ENCODE results near the gene PACRGL.
"Not testable (repeated sequence)": the region's sequence is repeated elsewhere in the genome, so short reads cannot be mapped to it uniquely, and the experiment has no call there.

The PACRGL gene

GRCh38 chr4:20724915-20725314, 24.7 kb downstream of the PACRGL start:
- DNase-seq: no peak

DNA sequence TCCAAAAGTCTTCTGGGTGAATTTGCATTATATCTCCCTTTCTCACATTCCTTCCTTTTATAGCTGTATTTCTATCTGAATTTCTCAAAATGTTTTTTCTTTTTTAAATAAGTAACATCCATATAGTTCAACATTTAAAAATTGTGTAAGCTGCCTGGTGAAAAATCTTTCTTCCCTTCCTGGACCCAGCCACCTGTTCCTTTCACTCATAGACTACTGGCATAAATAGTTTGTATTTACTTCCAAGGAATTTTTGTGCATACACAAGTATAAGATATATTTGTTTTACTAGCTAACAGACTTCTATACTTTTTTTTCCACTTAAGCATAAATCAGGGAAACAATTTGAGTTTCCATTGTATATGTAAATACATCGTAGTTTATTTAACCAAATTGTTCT, 35.7 kb downstream of the PACRGL start:
- no peak for DNase-seq

DNA sequence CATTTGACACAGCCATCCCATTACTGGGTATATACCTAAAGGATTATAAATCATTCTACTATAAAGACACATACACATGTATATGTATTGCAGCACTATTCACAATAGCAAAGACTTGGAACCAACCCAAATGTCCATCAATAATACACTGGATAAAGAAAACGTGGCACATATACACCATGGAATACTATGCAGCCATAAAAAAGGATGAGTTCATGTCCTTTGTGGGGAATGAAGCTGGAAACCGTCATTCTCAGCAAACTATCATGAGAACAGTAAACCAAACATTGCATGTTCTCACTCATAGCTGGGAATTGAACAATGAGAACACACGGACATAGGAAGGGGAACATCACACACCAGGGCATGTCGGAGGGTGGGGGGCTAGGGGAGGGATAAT, 45.7 kb downstream of the PACRGL start:
- not testable (repeated sequence) for DNase-seq

DNA sequence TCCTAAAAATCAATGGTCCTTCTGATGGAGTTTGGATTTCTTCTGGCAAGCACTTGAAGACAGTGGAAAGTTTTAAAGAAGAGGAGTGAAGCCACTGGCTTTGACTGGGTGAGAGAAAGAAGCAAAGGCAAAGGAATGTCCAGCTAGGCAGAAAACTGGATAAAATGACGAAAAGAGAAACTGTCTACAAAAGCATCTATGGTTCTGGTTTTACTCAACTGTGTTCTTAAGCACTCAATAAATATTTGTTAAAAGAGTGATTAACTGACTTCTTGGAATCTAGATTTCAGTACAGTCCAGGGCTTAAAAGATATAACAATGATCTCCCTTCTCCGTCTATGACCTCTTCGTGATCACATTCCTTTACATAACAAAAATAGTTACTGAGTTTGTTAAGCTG, 52.4 kb downstream of the PACRGL start:
- DNase-seq: no peak

GRCh38 chr4:20754036-20754435, 53.8 kb downstream of the PACRGL start:
- DNase-seq: no peak

DNA sequence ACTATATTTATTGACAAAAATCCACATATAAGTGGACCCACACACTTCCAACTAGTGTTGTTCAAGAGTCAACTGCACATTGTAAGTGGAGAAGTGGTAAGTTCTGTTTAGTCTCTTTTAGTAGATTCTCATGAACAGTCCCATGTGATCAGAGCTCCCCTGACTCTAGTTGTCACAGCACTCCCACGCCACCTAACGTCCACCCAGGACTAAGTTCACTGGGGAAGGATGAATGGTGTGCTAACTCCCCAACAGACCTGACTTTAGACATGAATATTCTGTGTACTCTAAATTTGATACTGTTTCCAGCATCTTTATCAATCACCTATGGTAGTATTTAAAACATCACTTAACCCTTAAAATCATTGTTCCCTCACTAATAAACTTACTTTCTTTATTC, 59.8 kb downstream of the PACRGL start:
- no peak for DNase-seq

GRCh38 chr4:20761382-20761781, 61.1 kb downstream of the PACRGL start:
- no peak for DNase-seq

GRCh38 chr4:20761826-20762225, 61.6 kb downstream of the PACRGL start:
- DNase-seq: no peak

- DNase-seq: no peak
Measured at GRCh38 chr4:20764366-20764992, 64.2 kb downstream of the PACRGL start.

- DNase-seq: peak; percentile 0
Measured at GRCh38 chr4:20773144-20773997, 73.1 kb downstream of the PACRGL start.

GRCh38 chr4:20778896-20779295, 78.6 kb downstream of the PACRGL start:
- DNase-seq: no peak

GRCh38 chr4:20783134-20783533, 82.9 kb downstream of the PACRGL start:
- not testable (repeated sequence) for DNase-seq

DNA sequence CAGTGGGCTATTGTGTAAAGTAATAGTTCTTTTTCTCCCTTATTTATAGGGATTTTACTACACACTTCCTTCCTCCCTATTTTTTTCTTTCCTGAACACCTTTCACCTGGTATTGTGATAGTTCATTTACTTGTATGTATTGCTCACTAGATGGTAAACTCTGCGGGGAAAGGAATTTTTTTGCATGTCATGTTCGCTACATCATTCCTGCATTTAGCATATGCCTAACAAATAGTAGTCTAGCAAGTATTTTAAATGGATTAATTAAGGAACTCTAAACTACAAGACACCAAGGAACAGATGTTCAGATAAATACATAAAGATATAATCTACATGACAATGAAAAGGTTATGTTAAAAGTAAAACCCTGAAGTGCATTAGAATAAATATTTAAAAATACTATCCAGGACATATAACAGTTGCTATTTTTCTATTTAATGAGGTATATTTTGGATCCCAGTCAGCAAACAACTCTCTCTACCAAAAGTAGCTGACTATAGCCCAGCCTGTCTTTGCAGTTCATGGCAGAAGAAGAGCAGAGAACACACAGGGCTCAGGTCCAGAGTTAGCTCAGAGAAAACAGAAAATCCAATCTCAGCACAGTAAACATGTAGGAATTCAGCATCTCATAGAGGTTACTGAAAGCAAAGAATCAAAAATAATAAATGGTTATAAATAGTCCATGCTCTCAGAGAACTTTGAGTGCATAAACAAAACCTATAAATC, 87.8 kb downstream of the PACRGL start:
- no peak for DNase-seq
